GM12878 (cell line): ENCODE measurements around the gene MTX1. TPM values are rescaled to one million over a fixed set of nuclear protein-coding genes. Genes with fewer than 3 reads are reported as not detected.

ENCODE experiments used
- CEBPZ ChIP-seq: fragments of 150-350 bp; IDR thresholded peaks from 2 replicates; pipeline ENCODE4 v1.6.1; 2016; ENCODE audit warnings: low read depth, low read length
- ELK1 ChIP-seq: IDR thresholded peaks from 2 replicates; pipeline ENCODE4 v1.6.1; 2012; ENCODE audit warnings: low read depth, low read length, improper control_type of control experiment
- KAT2A ChIP-seq: conservative IDR thresholded peaks from 2 replicates; pipeline ENCODE4 v1.6.1; 2011; ENCODE audit warnings: low read depth, low read length; ENCODE audit not compliant: control insufficient read depth
- MAX ChIP-seq: IDR thresholded peaks from 2 replicates; pipeline ENCODE4 v1.6.1; 2012; ENCODE audit warnings: low read depth, low read length, improper control_type of control experiment
- NRF1 ChIP-seq: conservative IDR thresholded peaks from 2 replicates; pipeline ENCODE4 v1.6.1; 2011; ENCODE audit warnings: mild to moderate bottlenecking, low read depth, low read length, improper control_type of control experiment
- SIN3A ChIP-seq: IDR thresholded peaks from 2 replicates; pipeline ENCODE4 v1.6.1; 2012; ENCODE audit warnings: low read depth, low read length, improper control_type of control experiment
- SKIL ChIP-seq: fragments of 450-650 bp; IDR thresholded peaks from 2 replicates; pipeline ENCODE4 v1.6.1; 2017; ENCODE audit warnings: mild to moderate bottlenecking, low read depth, inconsistent platforms; ENCODE audit not compliant: poor library complexity, severe bottlenecking
- SMAD1 ChIP-seq: fragments of 450-650 bp; IDR thresholded peaks from 2 replicates; pipeline ENCODE4 v1.6.1; 2018; ENCODE audit warnings: mild to moderate bottlenecking, low read depth; ENCODE audit not compliant: partially characterized antibody
- SMARCA5 ChIP-seq: fragments of 450-650 bp; IDR thresholded peaks from 2 replicates; pipeline ENCODE4 v1.6.1; 2017; ENCODE audit warnings: mild to moderate bottlenecking
- SMC3 ChIP-seq: IDR thresholded peaks from 2 replicates; pipeline ENCODE4 v1.6.1; 2011; ENCODE audit warnings: low read length, improper control_type of control experiment, borderline replicate concordance
- TARDBP ChIP-seq: IDR thresholded peaks from 2 replicates; pipeline ENCODE4 v1.6.1; 2016; ENCODE audit warnings: borderline replicate concordance
- ZBTB33 ChIP-seq: fragments of 450-650 bp; IDR thresholded peaks from 2 replicates; pipeline ENCODE4 v1.6.1; 2017; ENCODE audit warnings: mild to moderate bottlenecking
- polyA plus RNA-seq, 11 experiments: library from polyadenylated mRNA; depleted of rRNA in 4 of 11; unstranded in 6 of 11; stranded (reverse) in 5 of 11; fragments of >200 nt; fragmentation: Nextera tagmentation in 4 of 11; fragmentation: Illumina TruSeq in 1 of 11; extraction: Ambion mirVana in 4 of 11; extraction: Trizol in 1 of 11; gene quantifications; 1 replicate in 1 of 11; 2 replicates in 10 of 11; pipeline versions ENCODE4 v1.2.1 to v1.2.3, GENCODE V29; 2011 to 2016; ENCODE audit warnings: inconsistent platforms in 2 of 11, missing spikeins in 2 of 11, low read depth in 1 of 11
- total RNA-seq, 4 experiments: library from RNA; depleted of rRNA in 3 of 4; stranded (reverse); fragments of >200 nt in 3 of 4; fragmentation: Illumina TruSeq in 1 of 4; extraction: Trizol in 1 of 4; gene quantifications; 2 replicates each; pipeline versions ENCODE4 v1.2.1 to v1.2.3, GENCODE V29; 2013 to 2021

Gene MTX1
- total and polyA plus RNA-seq, 10 of the 15 experiments (the other 5 are each of a cell fraction or from before 2014, with no cell fraction given) = 15.8 to 92.0 (median 49.1) TPM

GRCh38 chr1:155226188-155226909, 17.9 kb downstream of the MTX1 start (continued):
- TF ChIP-seq CEBPZ = no peak
- TF ChIP-seq ELK1 = no peak
- TF ChIP-seq KAT2A = no peak
- TF ChIP-seq TARDBP = no peak
- TF ChIP-seq SKIL = peak; percentile 18
- no peak for TF ChIP-seq SMAD1
- peak; percentile 60; the same call in 1 of the 2 replicates for TF ChIP-seq SMC3
- TF ChIP-seq MAX = no peak
- no peak for TF ChIP-seq ZBTB33
- TF ChIP-seq SMARCA5 = peak; percentile 83; the same call in 1 of the 2 replicates
- TF ChIP-seq NRF1 = no peak
- peak; percentile 6; the same call in 1 of the 2 replicates for TF ChIP-seq SIN3A
- TF ChIP-seq, all 136 proteins: peak for 17
